Activated naive CD4-positive, alpha-beta T cell treated with anti-CD3 and anti-CD28 coated beads for 36 hours (primary cell): ENCODE measurements around the gene ADAMTS13. TPM values are rescaled to one million over a fixed set of nuclear protein-coding genes. Genes with fewer than 3 reads are reported as not detected.
"Not testable (repeated sequence)": the region's sequence is repeated elsewhere in the genome, so short reads cannot be mapped to it uniquely, and the experiment has no call there.

ENCODE experiments used
- CTCF ChIA-PET: fragments of 350-600 bp; sonication (Branson Sonifier 250); formaldehyde crosslinking; loops from one replicate; lab custom pipeline; 2021; ENCODE audit warnings: antibody characterized with exemption; lab: Charles Lee
- DNase-seq: peaks from one replicate; pipeline ENCODE4 v3.0.0-alpha.2; 2020
- H3K27ac Mint-ChIP-seq: one replicate; pipeline ENCODE4 v1.8.0; 2021; ENCODE audit warnings: mild to moderate bottlenecking, mixed read lengths
- H3K27me3 Mint-ChIP-seq: one replicate; pipeline ENCODE4 v1.8.0; 2021; ENCODE audit warnings: low read depth, mixed read lengths
- H3K36me3 Mint-ChIP-seq: one replicate; pipeline ENCODE4 v1.8.0; 2021; ENCODE audit warnings: low read depth, mixed read lengths
- H3K4me1 Mint-ChIP-seq: one replicate; pipeline ENCODE4 v1.8.0; 2021; ENCODE audit warnings: low read depth, mixed read lengths
- H3K4me3 Mint-ChIP-seq: one replicate; pipeline ENCODE4 v1.8.0; 2021; ENCODE audit warnings: mild to moderate bottlenecking, moderate library complexity, mixed read lengths
- H3K9me3 Mint-ChIP-seq: one replicate; pipeline ENCODE4 v1.8.0; 2021; ENCODE audit warnings: mixed read lengths
- intact Hi-C: fragments of 100-400 bp; cut with micrococcal nuclease; formaldehyde crosslinking; loops from one replicate; pipeline ENCODE4 v1.15.1; 2023
- total RNA-seq, 2 experiments: library from RNA; stranded (reverse); gene quantifications; one replicate each; pipeline ENCODE4 v1.2.3, GENCODE V29; 2021

The ADAMTS13 gene
- total RNA-seq, 2 experiments from 2014 or later = 3.0 to 3.2 TPM

DNA sequence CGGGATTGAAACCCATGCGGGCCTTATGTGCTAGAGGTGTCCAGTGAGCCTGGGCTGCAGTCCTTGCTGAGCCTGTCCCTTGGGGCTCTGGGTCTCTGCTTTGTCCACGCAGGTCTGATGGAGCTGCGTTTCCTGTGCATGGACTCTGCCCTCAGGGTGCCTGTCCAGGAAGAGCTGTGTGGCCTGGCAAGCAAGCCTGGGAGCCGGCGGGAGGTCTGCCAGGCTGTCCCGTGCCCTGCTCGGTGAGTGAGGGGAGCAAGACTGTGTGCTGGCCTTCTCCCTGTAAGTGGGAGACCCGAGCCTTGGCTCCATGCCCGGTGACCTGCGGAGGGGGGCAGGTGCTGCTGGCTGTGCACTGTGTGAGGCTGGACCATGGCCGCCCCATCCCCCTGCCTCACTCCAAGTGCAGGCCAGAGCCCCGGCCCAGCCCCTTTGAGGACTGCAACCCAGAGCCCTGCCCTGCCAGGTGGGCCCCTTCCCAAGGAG lies 26.4 kb downstream of the ADAMTS13 start:
- CTCF ChIA-PET = no interaction called here
- H3K36me3 Mint-ChIP-seq = no peaks in the 10 kb centered on the region
- H3K27me3 Mint-ChIP-seq = no peaks in the 10 kb centered on the region
- intact Hi-C loops = no loop called here
- no peaks in the 10 kb centered on the region for H3K4me1 Mint-ChIP-seq
- DNase-seq = no peak
- no peak overlapping the region for H3K27ac Mint-ChIP-seq
- H3K9me3 Mint-ChIP-seq = no peaks in the 10 kb centered on the region
- H3K4me3 Mint-ChIP-seq = no peak overlapping the region

DNA sequence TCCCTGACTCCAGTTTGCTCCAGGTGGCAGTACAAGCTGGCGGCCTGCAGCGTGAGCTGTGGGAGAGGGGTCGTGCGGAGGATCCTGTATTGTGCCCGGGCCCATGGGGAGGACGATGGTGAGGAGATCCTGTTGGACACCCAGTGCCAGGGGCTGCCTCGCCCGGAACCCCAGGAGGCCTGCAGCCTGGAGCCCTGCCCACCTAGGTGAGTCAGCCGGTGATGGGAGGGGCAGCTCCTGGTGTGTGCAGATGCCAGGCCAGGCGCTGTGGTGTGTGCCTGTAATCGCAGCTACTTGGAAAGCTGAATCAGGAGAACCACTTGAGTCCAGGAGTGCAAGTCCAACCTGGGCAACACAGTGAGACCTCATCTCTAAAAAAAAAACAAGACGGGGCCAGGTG lies 27.6 kb downstream of the ADAMTS13 start:
- Mint-ChIP-seq H3K9me3 (no peaks in the 10 kb centered on the region), H3K4me3 (no peak overlapping the region), H3K27ac (no peak overlapping the region), H3K36me3 (no peaks in the 10 kb centered on the region), H3K4me1 (no peaks in the 10 kb centered on the region), H3K27me3 (no peaks in the 10 kb centered on the region)
- intact Hi-C loops = no loop called here
- no peak for DNase-seq
- CTCF ChIA-PET = no interaction called here

DNA sequence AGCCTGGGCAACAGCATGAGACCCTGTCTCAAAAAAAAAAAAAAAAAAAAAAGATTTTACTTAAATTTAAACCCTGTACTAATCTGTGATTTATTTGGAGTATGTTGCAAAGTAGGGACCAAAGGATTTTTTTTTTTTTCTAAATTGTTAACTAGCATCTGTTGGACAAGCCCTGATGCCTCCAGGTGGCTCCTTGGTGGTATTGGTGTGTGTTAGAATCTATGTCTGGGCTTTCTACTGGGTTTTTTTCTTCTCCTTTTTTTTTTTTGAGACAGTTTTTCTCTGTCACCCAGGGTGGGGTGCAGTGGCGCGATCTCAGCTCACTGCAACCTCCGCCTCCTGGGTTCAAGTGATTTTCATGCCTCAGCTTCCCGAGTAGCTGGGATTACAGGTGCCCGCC lies 29.7 kb downstream of the ADAMTS13 start:
- not testable (repeated sequence) for H3K4me3 Mint-ChIP-seq, H3K4me1 Mint-ChIP-seq

DNA sequence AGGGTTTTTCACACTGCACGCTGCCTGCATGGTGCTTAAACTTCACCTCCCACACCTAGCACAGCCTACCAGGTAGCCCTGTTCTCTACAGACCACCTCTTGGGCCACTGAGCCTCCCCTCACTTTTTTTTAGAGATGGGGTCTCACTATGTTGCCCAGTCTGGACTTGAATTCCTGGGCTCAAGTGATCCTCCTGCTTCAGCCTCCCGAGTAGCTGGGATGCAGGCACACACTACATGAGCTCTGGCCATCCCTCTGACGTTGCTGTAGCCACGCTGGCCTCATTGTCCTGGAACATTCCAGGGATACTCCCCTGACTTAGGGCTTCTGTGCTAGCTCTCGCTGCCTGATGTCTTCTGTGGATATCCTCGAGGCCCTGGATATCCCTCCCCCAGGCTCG lies 30.4 kb downstream of the ADAMTS13 start:
- Mint-ChIP-seq H3K36me3 (no peaks in the 10 kb centered on the region), H3K27me3 (no peaks in the 10 kb centered on the region), H3K9me3 (no peaks in the 10 kb centered on the region), H3K4me3 (no peak overlapping the region), H3K4me1 (no peaks in the 10 kb centered on the region), H3K27ac (no peak overlapping the region)
- DNase-seq = no peak
- CTCF ChIA-PET = interaction anchor here (0.6 kb wide), 1 partner anchor 422 kb away, joined by 3 read pairs; the partner anchor contains the start of gene GTF3C5
- intact Hi-C loops = no loop called here

More for the DNA sequence above, 29.7 kb downstream of the ADAMTS13 start:
- H3K27me3 Mint-ChIP-seq, H3K36me3 Mint-ChIP-seq, intact Hi-C loops, DNase-seq, H3K27ac Mint-ChIP-seq, CTCF ChIA-PET, H3K9me3 Mint-ChIP-seq: not testable (repeated sequence)

DNA sequence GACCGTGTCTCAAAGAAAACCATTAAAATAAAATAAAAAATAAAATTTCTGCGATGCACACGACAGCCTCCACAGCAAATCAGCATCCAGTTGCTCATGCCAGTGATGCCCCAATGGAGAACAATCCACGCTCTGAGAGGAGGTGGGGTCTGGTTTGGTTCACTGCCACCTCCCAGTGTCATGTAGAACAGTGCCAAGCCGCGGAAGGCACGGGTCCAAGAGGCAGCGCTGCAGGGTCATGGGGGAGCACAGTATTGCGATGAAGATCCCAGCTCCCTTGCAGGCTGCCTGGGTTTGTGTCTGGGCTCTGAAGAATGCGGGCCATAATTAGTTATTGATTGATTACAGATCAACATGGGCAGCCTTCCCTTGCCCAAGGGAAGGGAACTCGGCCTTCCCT lies 31.5 kb downstream of the ADAMTS13 start:
- Mint-ChIP-seq H3K36me3 (no peaks in the 10 kb centered on the region), H3K27me3 (no peaks in the 10 kb centered on the region), H3K4me3 (no peak overlapping the region), H3K4me1 (no peaks in the 10 kb centered on the region), H3K27ac (no peak overlapping the region), H3K9me3 (no peaks in the 10 kb centered on the region)
- intact Hi-C loops = no loop called here
- no peak for DNase-seq
- CTCF ChIA-PET = interaction anchor here (1.1 kb wide), 1 partner anchor 53 kb away, joined by 3 read pairs; no protein-coding TSS in a partner anchor

DNA sequence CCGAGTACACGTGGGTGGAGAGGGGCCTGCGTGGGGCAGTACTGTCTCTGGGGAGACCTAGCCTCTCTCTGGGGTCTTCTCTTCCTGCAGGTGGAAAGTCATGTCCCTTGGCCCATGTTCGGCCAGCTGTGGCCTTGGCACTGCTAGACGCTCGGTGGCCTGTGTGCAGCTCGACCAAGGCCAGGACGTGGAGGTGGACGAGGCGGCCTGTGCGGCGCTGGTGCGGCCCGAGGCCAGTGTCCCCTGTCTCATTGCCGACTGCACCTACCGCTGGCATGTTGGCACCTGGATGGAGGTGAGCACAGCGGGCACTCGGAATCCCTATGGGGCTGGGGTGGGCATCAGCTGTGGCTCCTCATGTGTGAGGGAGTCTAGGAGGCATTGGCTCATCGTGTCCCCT lies 32.2 kb downstream of the ADAMTS13 start:
- no peaks in the 10 kb centered on the region for H3K27me3 Mint-ChIP-seq
- no peak for DNase-seq
- H3K27ac Mint-ChIP-seq = no peak overlapping the region
- CTCF ChIA-PET = interaction anchor here (1.1 kb wide), 1 partner anchor 54 kb away, joined by 3 read pairs; no protein-coding TSS in a partner anchor
- H3K4me1 Mint-ChIP-seq = peaks cover 2% of the 10 kb centered on the region
- no peak overlapping the region for H3K4me3 Mint-ChIP-seq
- no peaks in the 10 kb centered on the region for H3K9me3 Mint-ChIP-seq
- intact Hi-C loops = no loop called here
- no peaks in the 10 kb centered on the region for H3K36me3 Mint-ChIP-seq

DNA sequence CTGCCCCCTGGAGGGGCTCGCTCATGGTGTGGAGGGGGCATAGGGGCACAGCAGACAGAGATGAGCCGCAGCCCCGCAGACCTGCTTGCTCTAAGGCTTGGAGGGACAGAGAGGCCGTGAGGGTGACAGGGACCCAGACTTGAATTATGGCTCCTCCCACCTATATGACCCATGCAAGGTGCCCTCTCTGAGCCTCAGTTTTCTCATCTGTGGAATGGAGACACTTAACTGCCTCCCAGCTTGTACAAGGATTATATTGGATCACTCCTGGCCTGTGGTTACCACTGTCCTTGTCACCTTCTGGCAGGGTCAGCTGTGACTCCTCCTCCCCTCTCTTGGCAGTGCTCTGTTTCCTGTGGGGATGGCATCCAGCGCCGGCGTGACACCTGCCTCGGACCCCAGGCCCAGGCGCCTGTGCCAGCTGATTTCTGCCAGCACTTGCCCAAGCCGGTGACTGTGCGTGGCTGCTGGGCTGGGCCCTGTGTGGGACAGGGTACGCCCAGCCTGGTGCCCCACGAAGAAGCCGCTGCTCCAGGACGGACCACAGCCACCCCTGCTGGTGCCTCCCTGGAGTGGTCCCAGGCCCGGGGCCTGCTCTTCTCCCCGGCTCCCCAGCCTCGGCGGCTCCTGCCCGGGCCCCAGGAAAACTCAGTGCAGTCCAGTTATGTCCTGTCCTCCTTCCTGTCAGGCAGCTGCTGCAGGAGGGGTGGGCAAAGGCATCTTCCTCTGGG lies 32.9 kb downstream of the ADAMTS13 start:
- Mint-ChIP-seq H3K27me3 (no peaks in the 10 kb centered on the region), H3K27ac (no peak overlapping the region), H3K4me1 (peaks cover 2% of the 10 kb centered on the region), H3K9me3 (no peaks in the 10 kb centered on the region), H3K4me3 (no peak overlapping the region), H3K36me3 (no peaks in the 10 kb centered on the region)
- intact Hi-C loops = no loop called here
- CTCF ChIA-PET = interaction anchor here (1.1 kb wide), 1 partner anchor 54 kb away, joined by 3 read pairs; no protein-coding TSS in a partner anchor
- DNase-seq = no peak

DNA sequence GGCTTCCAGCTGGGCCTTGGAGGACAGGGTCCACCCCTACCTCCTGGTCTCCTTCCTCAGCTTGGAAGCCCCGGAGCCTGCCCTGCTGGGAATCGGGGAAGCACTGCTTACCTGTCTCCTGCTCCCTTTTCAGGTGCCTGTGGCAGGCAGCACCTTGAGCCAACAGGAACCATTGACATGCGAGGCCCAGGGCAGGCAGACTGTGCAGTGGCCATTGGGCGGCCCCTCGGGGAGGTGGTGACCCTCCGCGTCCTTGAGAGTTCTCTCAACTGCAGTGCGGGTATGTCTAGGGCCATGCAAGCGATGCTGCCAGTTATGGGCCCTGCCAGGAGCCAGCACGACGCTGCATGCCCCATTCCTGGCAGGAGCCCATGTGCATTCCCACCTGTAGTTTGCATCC lies 33.8 kb downstream of the ADAMTS13 start:
- Mint-ChIP-seq H3K4me1 (peaks cover 2% of the 10 kb centered on the region), H3K27me3 (no peaks in the 10 kb centered on the region), H3K9me3 (no peaks in the 10 kb centered on the region), H3K27ac (no peak overlapping the region), H3K36me3 (no peaks in the 10 kb centered on the region), H3K4me3 (no peak overlapping the region)
- CTCF ChIA-PET = interaction anchor here (0.6 kb wide), 1 partner anchor 218 kb away, joined by 3 read pairs; no protein-coding TSS in a partner anchor
- intact Hi-C loops = no loop called here
- no peak for DNase-seq

DNA sequence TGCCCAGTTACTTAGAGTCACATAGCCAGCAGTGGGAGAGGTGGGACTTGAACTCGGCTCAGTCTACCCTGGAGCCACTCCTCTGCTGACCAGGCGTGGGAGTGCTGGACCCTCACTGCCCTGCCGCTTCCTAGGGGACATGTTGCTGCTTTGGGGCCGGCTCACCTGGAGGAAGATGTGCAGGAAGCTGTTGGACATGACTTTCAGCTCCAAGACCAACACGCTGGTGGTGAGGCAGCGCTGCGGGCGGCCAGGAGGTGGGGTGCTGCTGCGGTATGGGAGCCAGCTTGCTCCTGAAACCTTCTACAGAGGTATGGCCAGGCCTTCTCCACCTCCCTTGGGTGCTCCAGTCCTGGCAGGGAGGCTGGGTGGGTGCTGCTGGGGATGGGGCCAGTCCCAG lies 34.2 kb downstream of the ADAMTS13 start:
- Mint-ChIP-seq H3K9me3 (no peaks in the 10 kb centered on the region), H3K4me1 (peaks cover 2% of the 10 kb centered on the region), H3K4me3 (no peak overlapping the region), H3K27ac (no peak overlapping the region), H3K27me3 (no peaks in the 10 kb centered on the region), H3K36me3 (no peaks in the 10 kb centered on the region)
- no peak for DNase-seq
- intact Hi-C loops = no loop called here
- CTCF ChIA-PET = interaction anchor here (0.6 kb wide), 1 partner anchor 218 kb away, joined by 3 read pairs; no protein-coding TSS in a partner anchor

DNA sequence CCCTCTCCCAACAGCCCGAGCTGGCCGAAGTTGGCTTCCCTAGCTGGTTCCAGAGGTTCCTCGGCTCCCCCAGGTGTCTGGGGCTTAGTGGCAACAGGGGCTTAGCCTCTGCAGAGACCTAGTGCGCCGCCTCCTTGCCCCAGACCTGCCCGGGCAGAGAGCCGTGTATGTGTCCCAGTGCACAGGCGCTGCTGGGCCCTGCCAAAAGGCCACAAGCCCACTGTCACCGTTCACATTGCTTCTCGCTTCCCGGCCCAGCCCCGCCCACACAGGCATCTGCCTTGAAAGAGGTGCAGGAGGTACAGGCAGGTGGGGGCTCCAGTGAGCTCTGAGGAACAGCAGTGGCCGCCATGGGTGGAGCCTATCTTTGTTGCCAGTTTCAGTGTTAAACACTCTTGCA lies 35.1 kb downstream of the ADAMTS13 start:
- Mint-ChIP-seq H3K4me1 (peaks cover 2% of the 10 kb centered on the region), H3K27ac (no peak overlapping the region), H3K27me3 (no peaks in the 10 kb centered on the region), H3K9me3 (no peaks in the 10 kb centered on the region), H3K4me3 (no peak overlapping the region), H3K36me3 (no peaks in the 10 kb centered on the region)
- CTCF ChIA-PET = interaction anchor here (0.6 kb wide), 1 partner anchor 242 kb away, joined by 3 read pairs; no protein-coding TSS in a partner anchor
- intact Hi-C loops = no loop called here
- DNase-seq = no peak

DNA sequence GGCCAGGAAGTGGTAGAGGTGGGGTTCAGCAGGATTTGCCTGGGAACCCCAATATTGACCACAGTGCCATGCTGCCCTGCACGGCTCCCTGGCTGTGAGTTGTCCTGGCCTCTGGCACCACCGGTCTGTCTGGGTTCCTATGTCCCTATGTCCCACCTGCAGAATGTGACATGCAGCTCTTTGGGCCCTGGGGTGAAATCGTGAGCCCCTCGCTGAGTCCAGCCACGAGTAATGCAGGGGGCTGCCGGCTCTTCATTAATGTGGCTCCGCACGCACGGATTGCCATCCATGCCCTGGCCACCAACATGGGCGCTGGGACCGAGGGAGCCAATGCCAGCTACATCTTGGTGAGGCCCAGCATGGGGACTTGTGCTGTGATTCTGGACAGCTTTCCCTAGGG lies 35.6 kb downstream of the ADAMTS13 start:
- no peak for DNase-seq
- no peak overlapping the region for H3K27ac Mint-ChIP-seq
- intact Hi-C loops = loop anchor here (2.0 kb wide), 1 partner anchor 39 kb away; the partner anchor contains the start of gene REXO4
- no peaks in the 10 kb centered on the region for H3K27me3 Mint-ChIP-seq
- H3K4me3 Mint-ChIP-seq = no peak overlapping the region
- no peaks in the 10 kb centered on the region for H3K36me3 Mint-ChIP-seq
- CTCF ChIA-PET = no interaction called here
- H3K9me3 Mint-ChIP-seq = no peaks in the 10 kb centered on the region
- peaks cover 2% of the 10 kb centered on the region for H3K4me1 Mint-ChIP-seq

DNA sequence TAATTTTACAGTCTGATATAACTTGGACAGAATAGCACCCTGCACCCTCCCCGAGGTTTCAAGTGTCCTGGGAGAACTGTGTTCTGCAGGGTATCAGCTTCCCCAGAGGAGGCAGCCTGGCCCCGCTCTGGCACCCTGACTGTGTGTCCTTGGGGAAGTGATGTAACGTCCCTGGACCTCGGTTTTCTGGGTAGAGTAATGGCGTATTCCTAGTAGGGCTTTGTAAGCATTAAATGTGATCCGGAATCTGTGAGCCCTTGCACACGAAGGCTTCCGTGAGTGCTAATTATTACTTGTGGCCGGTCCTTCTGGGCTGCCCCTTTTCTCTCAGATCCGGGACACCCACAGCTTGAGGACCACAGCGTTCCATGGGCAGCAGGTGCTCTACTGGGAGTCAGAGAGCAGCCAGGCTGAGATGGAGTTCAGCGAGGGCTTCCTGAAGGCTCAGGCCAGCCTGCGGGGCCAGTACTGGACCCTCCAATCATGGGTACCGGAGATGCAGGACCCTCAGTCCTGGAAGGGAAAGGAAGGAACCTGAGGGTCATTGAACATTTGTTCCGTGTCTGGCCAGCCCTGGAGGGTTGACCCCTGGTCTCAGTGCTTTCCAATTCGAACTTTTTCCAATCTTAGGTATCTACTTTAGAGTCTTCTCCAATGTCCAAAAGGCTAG lies 36.6 kb downstream of the ADAMTS13 start:
- Mint-ChIP-seq H3K27me3 (no peaks in the 10 kb centered on the region), H3K36me3 (no peaks in the 10 kb centered on the region), H3K9me3 (no peaks in the 10 kb centered on the region), H3K27ac (no peak overlapping the region), H3K4me1 (peaks cover 2% of the 10 kb centered on the region), H3K4me3 (peak overlapping the region; percentile 80)
- CTCF ChIA-PET = interaction anchor here (1.6 kb wide), 1 partner anchor 26 kb away, joined by 6 read pairs; no protein-coding TSS in a partner anchor
- no peak for DNase-seq
- intact Hi-C loops = loop anchor here (1.0 to 2.0 kb wide), 2 partner anchors 21 to 40 kb away; partner anchors contain the start of genes REXO4 and SLC2A6
